Liver (tissue), 3 donors: ENCODE data around the gene SPAG16.

Source experiments
- ATF3 ChIP-seq: IDR thresholded peaks from 2 replicates; pipeline ENCODE4 v1.6.1; 2016; ENCODE audit warnings: antibody characterized with exemption
- EGR1 ChIP-seq, 2 donors: IDR thresholded peaks; 2 replicates each; pipeline ENCODE4 v1.6.1; 2016 to 2018; ENCODE audit warnings: antibody characterized with exemption in 2 of 2, low read depth in 2 of 2
- HNF4G ChIP-seq: IDR thresholded peaks from 2 replicates; pipeline ENCODE4 v1.6.1; 2016; ENCODE audit warnings: antibody characterized with exemption
- NR2F2 ChIP-seq: IDR thresholded peaks from 2 replicates; pipeline ENCODE4 v1.6.1; 2016; ENCODE audit warnings: antibody characterized with exemption
- REST ChIP-seq: IDR thresholded peaks from 2 replicates; pipeline ENCODE4 v1.6.1; 2016; ENCODE audit warnings: antibody characterized with exemption, mild to moderate bottlenecking
- RXRA ChIP-seq, 2 donors: IDR thresholded peaks; 2 replicates each; pipeline ENCODE4 v1.6.1; 2017 to 2018; ENCODE audit warnings: antibody characterized with exemption in 2 of 2, mild to moderate bottlenecking in 1 of 2
- SP1 ChIP-seq: IDR thresholded peaks from 2 replicates; pipeline ENCODE4 v1.6.1; 2018; ENCODE audit warnings: antibody characterized with exemption, mild to moderate bottlenecking
- TAF1 ChIP-seq: conservative IDR thresholded peaks from 2 replicates; pipeline ENCODE4 v1.6.1; 2016; ENCODE audit warnings: antibody characterized with exemption, mild to moderate bottlenecking
- YY1 ChIP-seq: IDR thresholded peaks from 2 replicates; pipeline ENCODE4 v1.6.1; 2016; ENCODE audit warnings: antibody characterized with exemption, mild to moderate bottlenecking
- TF ChIP-seq, protein P1 (sequence below): fragments of 150-350 bp; IDR thresholded peaks from 2 replicates; pipeline ENCODE4 v1.5.1; 2017; ENCODE audit warnings: improper control_type of control experiment, low read depth, low read length; ENCODE audit not compliant: missing input control
- TF ChIP-seq, protein P2 (sequence below): IDR thresholded peaks from 2 replicates; pipeline ENCODE4 v1.6.1; 2016; ENCODE audit warnings: antibody characterized with exemption
- TF ChIP-seq, protein P3 (sequence below): IDR thresholded peaks from 2 replicates; pipeline ENCODE4 v1.6.1; 2016; ENCODE audit warnings: antibody characterized with exemption
- donor health status: healthy.
- donor health status: healthy.

DNA sequence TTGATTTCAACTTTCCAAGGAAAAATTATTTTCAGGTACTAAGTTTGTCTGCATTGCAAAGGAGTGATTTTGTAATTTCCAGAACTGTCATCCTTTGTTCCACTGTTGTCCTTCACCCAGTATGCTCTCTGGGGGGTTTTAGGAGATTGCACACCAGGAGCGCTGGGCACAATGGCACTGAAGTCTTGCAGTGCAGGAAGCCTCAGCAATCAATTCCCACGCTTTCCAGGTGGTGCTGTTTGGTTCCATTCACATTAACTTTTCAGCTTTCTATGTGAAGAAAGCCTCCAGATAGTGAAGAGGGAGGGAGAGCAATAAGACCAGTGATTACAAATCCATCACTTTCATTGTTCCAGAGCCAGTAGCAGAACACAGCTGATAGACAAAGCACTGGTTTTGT, 782.6 kb downstream of the SPAG16 start:
- TF ChIP-seq, protein P1, sequence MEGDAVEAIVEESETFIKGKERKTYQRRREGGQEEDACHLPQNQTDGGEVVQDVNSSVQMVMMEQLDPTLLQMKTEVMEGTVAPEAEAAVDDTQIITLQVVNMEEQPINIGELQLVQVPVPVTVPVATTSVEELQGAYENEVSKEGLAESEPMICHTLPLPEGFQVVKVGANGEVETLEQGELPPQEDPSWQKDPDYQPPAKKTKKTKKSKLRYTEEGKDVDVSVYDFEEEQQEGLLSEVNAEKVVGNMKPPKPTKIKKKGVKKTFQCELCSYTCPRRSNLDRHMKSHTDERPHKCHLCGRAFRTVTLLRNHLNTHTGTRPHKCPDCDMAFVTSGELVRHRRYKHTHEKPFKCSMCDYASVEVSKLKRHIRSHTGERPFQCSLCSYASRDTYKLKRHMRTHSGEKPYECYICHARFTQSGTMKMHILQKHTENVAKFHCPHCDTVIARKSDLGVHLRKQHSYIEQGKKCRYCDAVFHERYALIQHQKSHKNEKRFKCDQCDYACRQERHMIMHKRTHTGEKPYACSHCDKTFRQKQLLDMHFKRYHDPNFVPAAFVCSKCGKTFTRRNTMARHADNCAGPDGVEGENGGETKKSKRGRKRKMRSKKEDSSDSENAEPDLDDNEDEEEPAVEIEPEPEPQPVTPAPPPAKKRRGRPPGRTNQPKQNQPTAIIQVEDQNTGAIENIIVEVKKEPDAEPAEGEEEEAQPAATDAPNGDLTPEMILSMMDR = no peak
- TF ChIP-seq REST (no peak), TAF1 (no peak), ATF3 (no peak), YY1 (no peak), SP1 (no peak), NR2F2 (no peak), HNF4G (no peak), RXRA (IDR thresholded peaks at IDR 0.05) (no peak), EGR1 (IDR thresholded peaks at IDR 0.05; ENCODE audit: low read depth in 2 of 2) (no peak)
- TF ChIP-seq, protein P2, sequence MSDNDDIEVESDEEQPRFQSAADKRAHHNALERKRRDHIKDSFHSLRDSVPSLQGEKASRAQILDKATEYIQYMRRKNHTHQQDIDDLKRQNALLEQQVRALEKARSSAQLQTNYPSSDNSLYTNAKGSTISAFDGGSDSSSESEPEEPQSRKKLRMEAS = no peak
- TF ChIP-seq, protein P3, sequence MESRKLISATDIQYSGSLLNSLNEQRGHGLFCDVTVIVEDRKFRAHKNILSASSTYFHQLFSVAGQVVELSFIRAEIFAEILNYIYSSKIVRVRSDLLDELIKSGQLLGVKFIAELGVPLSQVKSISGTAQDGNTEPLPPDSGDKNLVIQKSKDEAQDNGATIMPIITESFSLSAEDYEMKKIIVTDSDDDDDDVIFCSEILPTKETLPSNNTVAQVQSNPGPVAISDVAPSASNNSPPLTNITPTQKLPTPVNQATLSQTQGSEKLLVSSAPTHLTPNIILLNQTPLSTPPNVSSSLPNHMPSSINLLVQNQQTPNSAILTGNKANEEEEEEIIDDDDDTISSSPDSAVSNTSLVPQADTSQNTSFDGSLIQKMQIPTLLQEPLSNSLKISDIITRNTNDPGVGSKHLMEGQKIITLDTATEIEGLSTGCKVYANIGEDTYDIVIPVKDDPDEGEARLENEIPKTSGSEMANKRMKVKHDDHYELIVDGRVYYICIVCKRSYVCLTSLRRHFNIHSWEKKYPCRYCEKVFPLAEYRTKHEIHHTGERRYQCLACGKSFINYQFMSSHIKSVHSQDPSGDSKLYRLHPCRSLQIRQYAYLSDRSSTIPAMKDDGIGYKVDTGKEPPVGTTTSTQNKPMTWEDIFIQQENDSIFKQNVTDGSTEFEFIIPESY = no peak
